ENCODE data around the gene BRPF3.

GRCh38 chr6:36265744-36266143 is 69.2 kb downstream of the BRPF3 start:
- TF ChIP-seq NCOA2 (IDR thresholded peaks at IDR 0.05; ENCODE audit: partially characterized antibody in 2 of 2) (no peak), HDAC2 (IDR thresholded peaks at IDR 0.05) (no peak), RFX5 (IDR thresholded peaks at IDR 0.05; ENCODE audit: low read depth, low read length) (no peak)
- TF ChIP-seq, protein P1, sequence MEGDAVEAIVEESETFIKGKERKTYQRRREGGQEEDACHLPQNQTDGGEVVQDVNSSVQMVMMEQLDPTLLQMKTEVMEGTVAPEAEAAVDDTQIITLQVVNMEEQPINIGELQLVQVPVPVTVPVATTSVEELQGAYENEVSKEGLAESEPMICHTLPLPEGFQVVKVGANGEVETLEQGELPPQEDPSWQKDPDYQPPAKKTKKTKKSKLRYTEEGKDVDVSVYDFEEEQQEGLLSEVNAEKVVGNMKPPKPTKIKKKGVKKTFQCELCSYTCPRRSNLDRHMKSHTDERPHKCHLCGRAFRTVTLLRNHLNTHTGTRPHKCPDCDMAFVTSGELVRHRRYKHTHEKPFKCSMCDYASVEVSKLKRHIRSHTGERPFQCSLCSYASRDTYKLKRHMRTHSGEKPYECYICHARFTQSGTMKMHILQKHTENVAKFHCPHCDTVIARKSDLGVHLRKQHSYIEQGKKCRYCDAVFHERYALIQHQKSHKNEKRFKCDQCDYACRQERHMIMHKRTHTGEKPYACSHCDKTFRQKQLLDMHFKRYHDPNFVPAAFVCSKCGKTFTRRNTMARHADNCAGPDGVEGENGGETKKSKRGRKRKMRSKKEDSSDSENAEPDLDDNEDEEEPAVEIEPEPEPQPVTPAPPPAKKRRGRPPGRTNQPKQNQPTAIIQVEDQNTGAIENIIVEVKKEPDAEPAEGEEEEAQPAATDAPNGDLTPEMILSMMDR (IDR thresholded peaks at IDR 0.05 in 2 of 3, conservative IDR thresholded peaks at IDR 0.05 in 1 of 3; ENCODE audit: insufficient read depth in 2 of 3, low read depth in 1 of 3, low read length in 3 of 3) = no peak
- TF ChIP-seq, protein P2, sequence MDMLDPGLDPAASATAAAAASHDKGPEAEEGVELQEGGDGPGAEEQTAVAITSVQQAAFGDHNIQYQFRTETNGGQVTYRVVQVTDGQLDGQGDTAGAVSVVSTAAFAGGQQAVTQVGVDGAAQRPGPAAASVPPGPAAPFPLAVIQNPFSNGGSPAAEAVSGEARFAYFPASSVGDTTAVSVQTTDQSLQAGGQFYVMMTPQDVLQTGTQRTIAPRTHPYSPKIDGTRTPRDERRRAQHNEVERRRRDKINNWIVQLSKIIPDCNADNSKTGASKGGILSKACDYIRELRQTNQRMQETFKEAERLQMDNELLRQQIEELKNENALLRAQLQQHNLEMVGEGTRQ (CRISPR knock-in tag; IDR thresholded peaks at IDR 0.05) = no peak
- TF ChIP-seq, protein P3, sequence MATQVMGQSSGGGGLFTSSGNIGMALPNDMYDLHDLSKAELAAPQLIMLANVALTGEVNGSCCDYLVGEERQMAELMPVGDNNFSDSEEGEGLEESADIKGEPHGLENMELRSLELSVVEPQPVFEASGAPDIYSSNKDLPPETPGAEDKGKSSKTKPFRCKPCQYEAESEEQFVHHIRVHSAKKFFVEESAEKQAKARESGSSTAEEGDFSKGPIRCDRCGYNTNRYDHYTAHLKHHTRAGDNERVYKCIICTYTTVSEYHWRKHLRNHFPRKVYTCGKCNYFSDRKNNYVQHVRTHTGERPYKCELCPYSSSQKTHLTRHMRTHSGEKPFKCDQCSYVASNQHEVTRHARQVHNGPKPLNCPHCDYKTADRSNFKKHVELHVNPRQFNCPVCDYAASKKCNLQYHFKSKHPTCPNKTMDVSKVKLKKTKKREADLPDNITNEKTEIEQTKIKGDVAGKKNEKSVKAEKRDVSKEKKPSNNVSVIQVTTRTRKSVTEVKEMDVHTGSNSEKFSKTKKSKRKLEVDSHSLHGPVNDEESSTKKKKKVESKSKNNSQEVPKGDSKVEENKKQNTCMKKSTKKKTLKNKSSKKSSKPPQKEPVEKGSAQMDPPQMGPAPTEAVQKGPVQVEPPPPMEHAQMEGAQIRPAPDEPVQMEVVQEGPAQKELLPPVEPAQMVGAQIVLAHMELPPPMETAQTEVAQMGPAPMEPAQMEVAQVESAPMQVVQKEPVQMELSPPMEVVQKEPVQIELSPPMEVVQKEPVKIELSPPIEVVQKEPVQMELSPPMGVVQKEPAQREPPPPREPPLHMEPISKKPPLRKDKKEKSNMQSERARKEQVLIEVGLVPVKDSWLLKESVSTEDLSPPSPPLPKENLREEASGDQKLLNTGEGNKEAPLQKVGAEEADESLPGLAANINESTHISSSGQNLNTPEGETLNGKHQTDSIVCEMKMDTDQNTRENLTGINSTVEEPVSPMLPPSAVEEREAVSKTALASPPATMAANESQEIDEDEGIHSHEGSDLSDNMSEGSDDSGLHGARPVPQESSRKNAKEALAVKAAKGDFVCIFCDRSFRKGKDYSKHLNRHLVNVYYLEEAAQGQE (IDR thresholded peaks at IDR 0.05; ENCODE audit: borderline replicate concordance) = no peak
- TF ChIP-seq, protein P3 (CRISPR knock-in tag; IDR thresholded peaks at IDR 0.05; ENCODE audit: low read depth) = no peak
